PC-3 (cell line): ENCODE data around the gene ACTL7B. TPM values are rescaled to one million over a fixed set of nuclear protein-coding genes. Genes with fewer than 3 reads are reported as not detected.
"Not testable (repeated sequence)": the region's sequence is repeated elsewhere in the genome, so short reads cannot be mapped to it uniquely, and the experiment has no call there.

Experiments used
- ATAC-seq: fragments of 200-7000 bp; cut with Tn5 transposase; 2 replicates; pipeline ENCODE4 v1.9.1; 2020; ENCODE audit warnings: mild to moderate bottlenecking, moderate library complexity
- BruUV-seq: library from RNA; stranded (reverse); fragments of 400-500 nt; replicated peaks from 2 replicates; lab custom pipeline; 2021; lab: Mats Ljungman, UMichigan
- CTCF ChIA-PET: fragments of 300-600 bp; sonication (Branson Sonifier 250); formaldehyde crosslinking; loops from one replicate; lab custom pipeline; 2022; ENCODE audit warnings: antibody characterized with exemption; lab: Charles Lee
- POLR2A ChIA-PET: fragments of 300-600 bp; sonication (Branson Sonifier 250); formaldehyde crosslinking; loops from one replicate; lab custom pipeline; 2022; ENCODE audit warnings: antibody characterized with exemption; ENCODE audit not compliant: unreplicated experiment; lab: Charles Lee
- DNase-seq: peaks from one replicate; pipeline ENCODE4 v3.0.0-alpha.2; 2015
- H2AFZ ChIP-seq: fragments of 300-600 bp; sonication (generic); 2 replicates; pipeline ENCODE4 v1.6.0; 2016; ENCODE audit warnings: antibody characterized with exemption, low read length
- H3F3A ChIP-seq: fragments of 300-600 bp; sonication (generic); one replicate; pipeline ENCODE4 v1.6.0; 2017; ENCODE audit warnings: antibody characterized with exemption, low read length, control low read depth, mild to moderate bottlenecking; ENCODE audit not compliant: unreplicated experiment
- H3K27ac ChIP-seq: fragments of 300-600 bp; sonication (generic); 2 replicates; pipeline ENCODE4 v1.5.1; 2016; ENCODE audit warnings: mild to moderate bottlenecking, low read length
- H3K27me3 ChIP-seq: fragments of 300-600 bp; sonication (generic); 2 replicates; pipeline ENCODE4 v1.6.1; 2016; ENCODE audit warnings: low read length, mixed read lengths
- H3K36me3 ChIP-seq: fragments of 300-600 bp; sonication (generic); 2 replicates; pipeline ENCODE4 v1.6.1; 2016; ENCODE audit warnings: low read depth, mixed run types, low read length, mixed read lengths
- H3K4me1 ChIP-seq: fragments of 300-600 bp; sonication (generic); 2 replicates; pipeline ENCODE4 v1.5.1; 2016; ENCODE audit warnings: low read length; ENCODE audit not compliant: insufficient read depth
- H3K4me2 ChIP-seq: fragments of 300-600 bp; sonication (generic); 2 replicates; pipeline ENCODE4 v1.6.0; 2016; ENCODE audit warnings: low read length
- H3K4me3 ChIP-seq: fragments of 300-600 bp; sonication (generic); 2 replicates; pipeline ENCODE4 v1.5.1; 2016; ENCODE audit warnings: mild to moderate bottlenecking, low read length, mixed read lengths
- H3K79me2 ChIP-seq: fragments of 300-600 bp; sonication (generic); 2 replicates; pipeline ENCODE4 v1.6.1; 2017; ENCODE audit warnings: low read length, mixed read lengths
- H3K9ac ChIP-seq: fragments of 300-600 bp; sonication (generic); 2 replicates; pipeline ENCODE4 v1.6.0; 2016; ENCODE audit warnings: mild to moderate bottlenecking, low read length
- H3K9me2 ChIP-seq: fragments of 300-600 bp; sonication (generic); replicated peaks from 2 replicates; pipeline ENCODE4 v1.6.1; 2016; ENCODE audit warnings: mixed run types, low read length, mixed read lengths
- H3K9me3 ChIP-seq: fragments of 300-600 bp; sonication (generic); 2 replicates; pipeline ENCODE4 v1.6.1; 2016; ENCODE audit warnings: low read length, mixed read lengths
- H4K20me1 ChIP-seq: fragments of 300-600 bp; sonication (generic); 2 replicates; pipeline ENCODE4 v1.6.1; 2016; ENCODE audit warnings: low read length, mixed read lengths
- CTCF ChIP-seq: fragments of 300-600 bp; sonication (generic); conservative IDR thresholded peaks from 2 replicates; pipeline ENCODE4 v1.5.1; 2017; ENCODE audit warnings: antibody characterized with exemption, low read depth, mild to moderate bottlenecking, low read length
- EZH2 ChIP-seq: fragments of 300-600 bp; sonication (generic); IDR thresholded peaks from one replicate; pipeline ENCODE4 v1.6.1; 2017; ENCODE audit warnings: antibody characterized with exemption, mild to moderate bottlenecking, low read length; ENCODE audit not compliant: unreplicated experiment
- EZH2phosphoT487 ChIP-seq: fragments of 300-600 bp; sonication (generic); IDR thresholded peaks from 2 replicates; pipeline ENCODE4 v1.6.1; 2018; ENCODE audit warnings: mild to moderate bottlenecking, antibody characterized with exemption, low read length, borderline replicate concordance
- intact Hi-C: fragments of 100-400 bp; cut with micrococcal nuclease; formaldehyde crosslinking; loops from 2 replicates; pipeline ENCODE4 v1.9.0; 2023
- total RNA-seq: library from RNA; depleted of rRNA; stranded (reverse); fragments of >200 nt; gene quantifications from 2 replicates; pipeline ENCODE4 v1.2.3, GENCODE V29; 2014

ACTL7B gene
- total RNA-seq, 1 experiment from 2014 or later: not detected

GRCh38 chr9:108851138-108851537 is 4.6 kb downstream of the ACTL7B start:
- intact Hi-C loops: no loop called here
- Histone ChIP-seq H3K27ac (no peak overlapping the region), H3K36me3 (no peaks in the 10 kb centered on the region), H3K4me1 (no peaks in the 10 kb centered on the region), H3F3A (no peaks in the 10 kb centered on the region), H3K4me2 (no peak overlapping the region), H3K79me2 (no peaks in the 10 kb centered on the region), H3K9me2 (no peaks in the 10 kb centered on the region), H4K20me1 (no peaks in the 10 kb centered on the region), H3K27me3 (no peaks in the 10 kb centered on the region), H3K9ac (no peak overlapping the region), H3K4me3 (no peak overlapping the region), H3K9me3 (no peaks in the 10 kb centered on the region), H2AFZ (no peak overlapping the region)
- POLR2A ChIA-PET: no interaction called here
- CTCF ChIA-PET: no interaction called here
- TF ChIP-seq EZH2phosphoT487 (no peak), CTCF (no peak), EZH2 (no peak)
- DNase-seq (no peak), ATAC-seq (no peak)
- BruUV-seq: no TSS peak

GRCh38 chr9:108850293-108850897 is 5.4 kb downstream of the ACTL7B start:
- no peaks in the 10 kb centered on the region for H3K9me2 ChIP-seq
- no TSS peak for BruUV-seq
- ChIA-PET CTCF (no interaction called here), POLR2A (no interaction called here)
- H2AFZ ChIP-seq: no peak overlapping the region
- H3K9ac ChIP-seq: no peak overlapping the region
- H3K27ac ChIP-seq: no peak overlapping the region
- peak; percentile 50 for DNase-seq
- no peaks in the 10 kb centered on the region for H3F3A ChIP-seq
- no peaks in the 10 kb centered on the region for H3K9me3 ChIP-seq
- no peak overlapping the region for H3K4me3 ChIP-seq
- H3K79me2 ChIP-seq: no peaks in the 10 kb centered on the region
- H3K27me3 ChIP-seq: no peaks in the 10 kb centered on the region
- ATAC-seq: peak; percentile 60; the same call in 1 of the 2 replicates
- intact Hi-C loops: no loop called here
- H3K4me1 ChIP-seq: no peaks in the 10 kb centered on the region
- H3K4me2 ChIP-seq: no peak overlapping the region
- H4K20me1 ChIP-seq: no peaks in the 10 kb centered on the region
- peak; percentile 53 for TF ChIP-seq CTCF
- TF ChIP-seq EZH2: no peak
- no peaks in the 10 kb centered on the region for H3K36me3 ChIP-seq

DNA sequence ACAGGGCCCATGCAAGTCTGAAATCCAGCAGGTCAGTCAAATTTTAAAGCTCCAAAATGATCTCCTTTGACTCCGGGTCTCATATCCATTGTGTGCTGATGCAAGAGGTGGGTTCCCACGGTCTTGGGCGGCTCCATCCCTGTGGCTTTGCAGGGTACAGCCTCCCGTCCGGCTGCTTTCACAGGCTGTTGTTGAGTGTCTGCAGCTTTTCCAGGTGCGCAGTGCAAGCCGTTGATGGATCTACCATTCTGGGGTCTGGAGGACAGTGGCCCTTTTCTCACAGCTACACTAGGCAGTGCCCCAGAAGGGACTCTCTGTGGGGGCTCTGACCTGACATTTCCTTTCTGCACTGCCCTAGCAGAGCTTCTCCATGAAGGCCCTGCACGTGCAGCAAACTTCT is 7.5 kb downstream of the ACTL7B start:
- H3K9me2 ChIP-seq, H3K27me3 ChIP-seq, POLR2A ChIA-PET, DNase-seq, H4K20me1 ChIP-seq, intact Hi-C loops, H3K36me3 ChIP-seq, H2AFZ ChIP-seq, BruUV-seq, H3K4me2 ChIP-seq, H3K4me3 ChIP-seq, H3K4me1 ChIP-seq, CTCF ChIA-PET, H3K9me3 ChIP-seq, H3K9ac ChIP-seq, ATAC-seq, H3K27ac ChIP-seq, H3K79me2 ChIP-seq, H3F3A ChIP-seq: not testable (repeated sequence)
